Mesenchymal stem cell (in vitro differentiated cells and primary cell): ENCODE measurements around the gene SH3PXD2A.

ENCODE experiments used
- DNase-seq: peaks from one replicate; pipeline ENCODE4 v3.0.0-alpha.2; 2013
- H2AFZ ChIP-seq: one replicate; pipeline ENCODE4 v1.6.1; 2013; ENCODE audit warnings: low read depth, mild to moderate bottlenecking, control low read depth, inconsistent platforms, low read length, moderate library complexity
- H2AK5ac ChIP-seq: 2 replicates; pipeline ENCODE4 v1.6.1; 2013; ENCODE audit warnings: low read length, moderate library complexity, mild to moderate bottlenecking, inconsistent platforms; ENCODE audit not compliant: severe bottlenecking
- H2BK120ac ChIP-seq: one replicate; pipeline ENCODE4 v1.6.1; 2013; ENCODE audit warnings: low read depth, mild to moderate bottlenecking, inconsistent platforms, low read length, moderate library complexity
- H2BK12ac ChIP-seq, 2 experiments: one replicate each; pipeline ENCODE4 v1.6.1; 2013; ENCODE audit warnings: inconsistent platforms in 2 of 2, low read length in 2 of 2, mild to moderate bottlenecking in 2 of 2, moderate library complexity in 2 of 2, control low read depth in 1 of 2
- H2BK15ac ChIP-seq: one replicate; pipeline ENCODE4 v1.6.1; 2013; ENCODE audit warnings: mild to moderate bottlenecking, low read depth, inconsistent platforms; ENCODE audit not compliant: poor library complexity, severe bottlenecking
- H2BK5ac ChIP-seq: 2 replicates; pipeline ENCODE4 v1.6.1; 2013; ENCODE audit warnings: low read depth, mild to moderate bottlenecking, low read length, control low read depth, inconsistent platforms; ENCODE audit not compliant: poor library complexity, severe bottlenecking
- H3K14ac ChIP-seq, 2 experiments: one replicate each; pipeline ENCODE4 v1.6.1; 2013; ENCODE audit warnings: inconsistent platforms in 2 of 2, low read length in 2 of 2, control low read depth in 1 of 2, mild to moderate bottlenecking in 1 of 2, moderate library complexity in 1 of 2
- H3K18ac ChIP-seq, 2 experiments: one replicate each; pipeline ENCODE4 v1.6.1; 2013; ENCODE audit warnings: inconsistent platforms in 2 of 2, low read length in 2 of 2, control low read depth in 1 of 2, low read depth in 1 of 2, mild to moderate bottlenecking in 1 of 2
- H3K23ac ChIP-seq, 2 experiments: one replicate each; pipeline ENCODE4 v1.6.1; 2013; ENCODE audit warnings: inconsistent platforms in 2 of 2, low read length in 2 of 2, mild to moderate bottlenecking in 2 of 2, moderate library complexity in 2 of 2, control low read depth in 1 of 2
- H3K27ac ChIP-seq: 2 replicates; pipeline ENCODE4 v1.5.1; 2013; ENCODE audit warnings: mild to moderate bottlenecking, moderate library complexity, low read length, control low read depth, inconsistent platforms; ENCODE audit not compliant: poor library complexity, severe bottlenecking
- H3K27me3 ChIP-seq, 2 experiments: 2 replicates each; pipeline versions ENCODE4 v1.6.1 to v1.7.0; 2013; ENCODE audit warnings: low read length in 2 of 2, mild to moderate bottlenecking in 2 of 2, moderate library complexity in 2 of 2, control low read depth in 1 of 2, inconsistent platforms in 1 of 2; ENCODE audit not compliant: control insufficient read depth in 1 of 2, insufficient read depth in 1 of 2
- H3K36me3 ChIP-seq, 2 experiments: 2 replicates each; pipeline versions ENCODE4 v1.6.1 to v1.7.0; 2013; ENCODE audit warnings: low read length in 2 of 2, control low read depth in 1 of 2, inconsistent platforms in 1 of 2, low read depth in 1 of 2, mild to moderate bottlenecking in 1 of 2; ENCODE audit not compliant: insufficient read depth in 2 of 2, control insufficient read depth in 1 of 2
- H3K4ac ChIP-seq, 2 experiments: one replicate each; pipeline ENCODE4 v1.6.1; 2013; ENCODE audit warnings: inconsistent platforms in 2 of 2, low read length in 2 of 2, mild to moderate bottlenecking in 2 of 2, moderate library complexity in 2 of 2, control low read depth in 1 of 2, low read depth in 1 of 2
- H3K4me1 ChIP-seq: 2 replicates; pipeline ENCODE4 v1.6.1; 2013; ENCODE audit warnings: low read depth, low read length, control low read depth; ENCODE audit not compliant: control insufficient read depth, insufficient read depth
- H3K4me2 ChIP-seq: 2 replicates; pipeline ENCODE4 v1.6.1; 2013; ENCODE audit warnings: low read length, mild to moderate bottlenecking, inconsistent platforms; ENCODE audit not compliant: poor library complexity, severe bottlenecking
- H3K4me3 ChIP-seq, 2 experiments: 2 replicates each; pipeline versions ENCODE4 v1.5.1 to v1.7.0; 2013; ENCODE audit warnings: low read length in 2 of 2, mild to moderate bottlenecking in 2 of 2, control low read depth in 1 of 2, low read depth in 1 of 2; ENCODE audit not compliant: insufficient read depth in 1 of 2
- H3K79me1 ChIP-seq: replicated peaks from 2 replicates; pipeline ENCODE4 v1.6.1; 2013; ENCODE audit warnings: mild to moderate bottlenecking, control low read depth, low read length, inconsistent platforms; ENCODE audit not compliant: poor library complexity, severe bottlenecking
- H3K9ac ChIP-seq: 2 replicates; pipeline ENCODE4 v1.7.0; 2013; ENCODE audit warnings: mild to moderate bottlenecking, low read length, moderate library complexity
- H3K9me3 ChIP-seq: 2 replicates; pipeline ENCODE4 v1.7.0; 2013; ENCODE audit warnings: mild to moderate bottlenecking, low read length; ENCODE audit not compliant: control insufficient read depth
- H4K8ac ChIP-seq: one replicate; pipeline ENCODE4 v1.6.1; 2013; ENCODE audit warnings: inconsistent platforms, mild to moderate bottlenecking, low read length, moderate library complexity
- H4K91ac ChIP-seq: one replicate; pipeline ENCODE4 v1.6.1; 2013; ENCODE audit warnings: mild to moderate bottlenecking, low read length, inconsistent platforms
- WGBS: methylation state at CpG from one replicate; pipeline ENCODE4 v1.1.7; 2013; ENCODE audit warnings: mixed read lengths; 5-methylcytosine and 5-hydroxymethylcytosine counted together

The SH3PXD2A gene

DNA sequence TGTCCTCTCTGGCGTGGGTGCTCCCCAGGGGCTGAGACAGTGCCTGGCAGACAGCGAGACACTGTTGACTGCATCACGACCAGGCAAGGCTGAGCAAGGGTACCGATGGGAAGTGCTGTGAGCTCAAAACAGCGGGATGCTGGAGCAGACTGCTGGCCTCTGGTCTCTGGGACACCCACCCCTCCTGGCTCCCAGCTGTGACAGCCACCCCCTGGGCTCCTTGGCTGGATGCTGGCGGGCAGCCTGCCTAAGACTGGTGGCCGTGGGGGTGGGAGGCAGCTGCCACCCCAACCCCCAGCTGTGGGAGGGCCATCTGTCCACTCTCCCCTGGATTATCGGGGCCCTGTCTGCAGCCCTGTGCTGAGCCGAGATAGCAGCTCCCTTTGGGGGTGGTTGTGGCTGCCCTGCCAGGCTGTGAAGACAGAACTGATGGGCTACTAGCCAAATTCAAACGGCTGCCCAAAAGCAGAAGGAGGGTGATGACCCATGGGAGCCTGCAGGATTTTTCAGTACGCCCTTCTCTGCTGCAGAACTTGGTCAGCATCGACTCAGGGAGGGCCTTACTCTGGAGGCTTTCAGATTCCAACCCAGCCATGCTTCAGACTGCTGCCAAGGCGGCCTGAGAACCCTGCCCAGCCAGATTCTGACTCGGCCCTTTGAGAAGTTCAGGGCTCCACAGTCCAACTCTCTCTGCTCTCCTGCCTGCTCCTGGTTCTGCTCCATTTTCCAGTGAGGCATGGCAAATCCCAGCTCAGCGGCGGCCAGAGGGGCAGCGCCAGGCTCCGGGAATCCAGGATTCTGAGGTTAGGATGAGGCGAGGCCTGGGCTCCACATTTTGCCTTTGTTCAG is 236.6 kb downstream of the SH3PXD2A start:
- no peak for DNase-seq
- WGBS = 93% methylated on average over 19 of the region's 19 CpGs

DNA sequence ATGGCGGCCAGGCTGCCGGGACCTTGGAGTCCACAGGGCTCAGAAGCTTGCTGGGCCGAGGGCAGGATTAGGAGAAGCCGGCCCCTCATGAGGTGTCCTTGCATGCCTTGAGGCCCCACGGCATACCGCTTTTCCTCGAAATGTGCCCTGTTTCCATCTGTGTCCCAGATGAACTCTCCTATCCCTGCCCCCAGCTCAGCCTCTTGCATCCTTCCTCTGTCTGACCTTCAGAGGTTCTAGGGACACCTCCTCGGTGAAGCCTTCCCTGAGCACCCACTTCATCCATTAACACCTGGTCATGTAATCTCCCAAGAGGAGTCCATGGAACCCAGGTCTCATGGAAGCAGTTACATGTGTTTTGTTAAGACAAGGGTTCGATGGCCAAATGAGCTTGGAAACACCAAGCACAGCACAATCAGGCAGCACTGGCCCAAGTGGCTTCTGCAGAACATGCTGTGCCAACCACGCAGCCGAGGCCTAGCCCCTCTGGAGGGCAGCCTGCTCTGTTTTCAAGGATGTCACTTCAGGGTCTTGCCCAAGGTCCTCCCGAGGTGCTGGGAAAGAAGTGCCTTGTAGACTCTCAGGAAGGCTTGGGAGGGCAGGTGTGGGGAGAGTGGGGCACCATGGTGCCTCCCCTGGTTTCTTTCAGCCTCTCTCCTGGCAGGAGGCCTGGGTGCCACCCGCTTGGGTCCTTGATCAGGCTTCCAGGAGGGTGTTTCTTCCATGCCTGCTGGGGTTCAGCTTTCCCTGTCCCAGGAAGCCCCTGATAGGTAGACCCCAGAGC is 237.6 kb downstream of the SH3PXD2A start:
- H2BK12ac ChIP-seq = no peak overlapping the region
- peaks cover 3% of the 10 kb centered on the region for H3K4me1 ChIP-seq
- H3K4ac ChIP-seq = no peak overlapping the region
- H3K4me2 ChIP-seq = no peak overlapping the region
- H2BK15ac ChIP-seq = no peak overlapping the region
- H2AK5ac ChIP-seq = no peak overlapping the region
- no peak overlapping the region for H2BK120ac ChIP-seq
- no peaks in the 10 kb centered on the region for H3K79me1 ChIP-seq
- no peak overlapping the region for H3K14ac ChIP-seq
- H3K23ac ChIP-seq = no peak overlapping the region
- H2BK5ac ChIP-seq = no peak overlapping the region
- no peak overlapping the region for H4K8ac ChIP-seq
- H2AFZ ChIP-seq = no peak overlapping the region
- H3K4me3 ChIP-seq = peak overlapping the region in 1 of 2 experiments; percentile 13
- H3K9ac ChIP-seq = peak overlapping the region; percentile 51
- H3K18ac ChIP-seq = no peak overlapping the region
- no peak for DNase-seq
- no peak overlapping the region for H3K27ac ChIP-seq
- H3K27me3 ChIP-seq = no peaks in the 10 kb centered on the region
- no peaks in the 10 kb centered on the region for H3K9me3 ChIP-seq
- 93% methylated on average over 13 of the region's 13 CpGs for WGBS
- peak overlapping the region; percentile 18 for H4K91ac ChIP-seq
- peaks cover 46 to 57% of the 10 kb centered on the region in 2 experiments for H3K36me3 ChIP-seq

More for the DNA sequence above, 236.6 kb downstream of the SH3PXD2A start:
- no peak overlapping the region for H2BK12ac ChIP-seq
- H3K9ac ChIP-seq = peak overlapping the region; percentile 68
- no peak overlapping the region for H2AK5ac ChIP-seq
- H3K4me2 ChIP-seq = no peak overlapping the region
- no peak overlapping the region for H2BK120ac ChIP-seq
- no peak overlapping the region for H3K4ac ChIP-seq
- H3K27ac ChIP-seq = no peak overlapping the region
- H4K8ac ChIP-seq = no peak overlapping the region
- H3K36me3 ChIP-seq = peaks cover 48 to 56% of the 10 kb centered on the region in 2 experiments
- H3K23ac ChIP-seq = no peak overlapping the region
- H4K91ac ChIP-seq = no peak overlapping the region
- no peaks in the 10 kb centered on the region for H3K4me1 ChIP-seq
- H3K27me3 ChIP-seq = no peaks in the 10 kb centered on the region
- H3K14ac ChIP-seq = no peak overlapping the region
- H3K9me3 ChIP-seq = no peaks in the 10 kb centered on the region
- H2BK5ac ChIP-seq = no peak overlapping the region
- no peak overlapping the region for H2AFZ ChIP-seq
- H3K79me1 ChIP-seq = no peaks in the 10 kb centered on the region
- no peak overlapping the region for H2BK15ac ChIP-seq
- H3K18ac ChIP-seq = no peak overlapping the region
- peak overlapping the region in 1 of 2 experiments; percentile 42 for H3K4me3 ChIP-seq

DNA sequence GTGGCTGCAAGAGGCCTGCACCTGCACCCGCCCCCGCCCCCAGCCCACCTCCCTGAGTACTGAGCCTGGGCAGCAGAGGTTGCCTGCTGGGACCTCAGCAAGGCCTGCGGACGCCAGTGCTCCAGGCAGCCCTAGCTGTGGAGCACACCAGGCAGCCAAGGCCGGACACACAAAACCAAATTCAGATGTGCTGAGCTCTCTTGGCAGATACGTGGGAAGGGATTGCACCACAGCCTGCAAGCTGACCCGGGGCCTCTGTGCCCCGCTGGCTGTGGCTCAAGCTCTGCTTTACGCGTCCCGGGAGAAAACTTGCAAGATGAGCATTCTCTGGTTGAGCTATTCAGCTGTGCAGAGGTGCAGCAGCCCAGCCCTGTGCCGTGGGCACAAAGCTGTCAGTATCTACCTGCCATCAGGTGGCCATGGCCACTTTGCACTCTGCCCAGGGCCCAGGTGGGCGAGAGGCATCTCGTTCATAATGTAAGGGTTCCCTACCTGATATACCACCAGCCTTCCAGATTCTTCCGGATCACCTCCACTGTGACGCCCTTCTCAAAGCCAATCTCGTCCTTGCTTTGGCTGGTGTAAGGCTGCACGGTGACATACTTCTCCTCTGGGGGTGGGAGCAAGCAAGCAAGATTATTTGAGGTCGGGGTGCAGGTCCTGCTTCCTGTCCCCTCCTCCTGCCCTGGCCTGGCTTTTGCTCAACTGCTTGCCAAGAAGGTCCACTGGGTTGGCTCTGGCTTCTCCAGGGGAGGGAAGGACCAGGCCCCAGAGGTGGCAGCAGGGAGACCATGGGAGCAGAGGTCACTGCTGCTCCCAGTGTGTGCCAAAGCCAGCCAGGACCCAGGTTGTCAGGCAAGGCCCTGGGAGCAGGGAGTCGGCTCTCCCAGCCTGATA is 238.4 kb downstream of the SH3PXD2A start:
- H2AFZ ChIP-seq = no peak overlapping the region
- no peaks in the 10 kb centered on the region for H3K79me1 ChIP-seq
- no peak overlapping the region for H3K4me2 ChIP-seq
- H2BK5ac ChIP-seq = no peak overlapping the region
- 91% methylated on average over 20 of the region's 20 CpGs for WGBS
- peaks cover 40 to 57% of the 10 kb centered on the region in 2 experiments for H3K36me3 ChIP-seq
- no peaks in the 10 kb centered on the region for H3K27me3 ChIP-seq
- H2BK12ac ChIP-seq = no peak overlapping the region
- H3K9ac ChIP-seq = peak overlapping the region; percentile 79
- peak overlapping the region in 1 of 2 experiments; percentile 13 for H3K4me3 ChIP-seq
- no peak overlapping the region for H3K14ac ChIP-seq
- H3K4me1 ChIP-seq = peaks cover 8% of the 10 kb centered on the region
- H2AK5ac ChIP-seq = no peak overlapping the region
- H2BK15ac ChIP-seq = no peak overlapping the region
- H3K18ac ChIP-seq = no peak overlapping the region
- H2BK120ac ChIP-seq = no peak overlapping the region
- H4K8ac ChIP-seq = peak overlapping the region; percentile 33
- no peak overlapping the region for H3K4ac ChIP-seq
- no peak overlapping the region for H3K23ac ChIP-seq
- H3K9me3 ChIP-seq = no peaks in the 10 kb centered on the region
- H4K91ac ChIP-seq = peak overlapping the region; percentile 18
- no peak overlapping the region for H3K27ac ChIP-seq
- DNase-seq = peak; percentile 25
